ENCODE data around the gene S100Z.

The S100Z gene

DNA sequence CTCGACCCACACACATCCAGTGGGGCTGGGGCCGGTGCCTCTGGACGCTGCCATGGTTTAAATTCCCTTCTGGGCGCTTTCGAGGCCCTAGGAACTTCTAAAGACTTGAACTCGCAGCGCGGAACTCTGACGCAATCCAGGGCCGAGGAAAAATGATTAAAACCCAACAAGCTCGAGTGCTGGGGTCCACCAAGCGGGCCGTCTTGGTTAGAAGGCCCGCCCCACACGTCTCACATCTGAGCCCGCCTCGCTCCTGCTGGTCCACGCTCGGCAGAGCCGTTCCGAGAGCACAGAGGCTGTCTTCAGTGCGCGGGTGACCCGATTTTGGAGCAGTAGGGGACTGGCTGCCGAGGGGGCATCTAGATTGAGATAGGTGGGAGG lies 104.6 kb downstream of the S100Z start:
- DNase-seq = no peak

- no peak for DNase-seq
These were observed 106.2 kb downstream of the S100Z start for GRCh38 chr5:76956033-76956432.

- DNase-seq = no peak
These were observed 109.4 kb downstream of the S100Z start for GRCh38 chr5:76958991-76959767.

DNA sequence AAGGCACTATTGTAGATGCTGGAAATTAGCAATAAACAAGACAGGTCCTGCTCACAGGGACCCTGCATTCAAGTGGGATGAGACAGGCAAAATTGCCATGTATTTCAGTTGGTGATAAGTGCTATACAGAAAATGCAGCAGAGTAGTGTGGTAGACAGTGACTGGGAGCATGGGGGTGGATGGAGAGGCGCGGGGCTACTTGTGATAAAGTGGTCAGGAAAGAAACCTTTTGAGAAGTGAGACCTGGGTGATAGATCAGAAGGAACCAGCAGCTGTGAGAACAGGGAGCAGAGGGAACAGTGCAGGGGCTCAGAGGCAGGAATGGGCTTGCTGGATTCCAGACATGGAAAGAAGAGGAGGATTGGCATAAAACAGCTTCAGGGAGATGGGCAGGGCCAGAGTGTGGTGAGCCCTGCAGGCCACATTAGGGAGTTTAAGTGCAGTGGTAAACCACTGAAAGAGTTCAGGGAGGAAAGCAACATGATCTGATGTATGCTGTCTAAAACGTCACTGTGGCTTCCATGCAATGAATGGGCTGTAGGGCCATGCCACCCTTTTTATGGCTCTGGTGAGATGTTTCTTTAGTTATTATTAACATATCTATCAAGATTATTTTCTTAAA lies 110.3 kb downstream of the S100Z start:
- no peak for DNase-seq

- DNase-seq = no peak
These were observed 114.2 kb downstream of the S100Z start for GRCh38 chr5:76964060-76964459.
